Spleen (tissue), 11 donors: ENCODE results near the gene IFT43. TPM values are rescaled to one million over a fixed set of nuclear protein-coding genes. Genes with fewer than 3 reads are reported as not detected.

ENCODE experiments used
- DNase-seq: peaks from one replicate; pipeline ENCODE4 v3.0.0-alpha.2; 2020
- H3K27ac ChIP-seq, 8 donors: fragments of 200-600 bp; sonication (generic) in 7 of 8; 1 replicate in 4 of 8; 2 replicates in 4 of 8; pipeline versions ENCODE4 v1.5.0 to v1.8.0; 2016 to 2021; ENCODE audit warnings: inconsistent platforms in 4 of 8, mild to moderate bottlenecking in 4 of 8, moderate library complexity in 1 of 8
- H3K27me3 ChIP-seq, 7 donors: fragments of 200-600 bp; sonication (generic) in 6 of 7; replicated peaks in 1 of 7; 1 replicate in 4 of 7; 2 replicates in 3 of 7; pipeline versions ENCODE4 v1.5.0 to v1.8.0; 2016 to 2021; ENCODE audit warnings: inconsistent platforms in 3 of 7, mild to moderate bottlenecking in 1 of 7
- H3K36me3 ChIP-seq, 6 donors: fragments of 200-600 bp; sonication (generic) in 5 of 6; 1 replicate in 4 of 6; 2 replicates in 2 of 6; pipeline versions ENCODE4 v1.5.0 to v1.8.0; 2016 to 2021; ENCODE audit warnings: inconsistent platforms in 2 of 6
- H3K4me1 ChIP-seq, 6 donors: fragments of 200-600 bp; sonication (generic) in 5 of 6; 1 replicate in 3 of 6; 2 replicates in 3 of 6; pipeline versions ENCODE4 v1.5.0 to v1.8.0; 2016 to 2021; ENCODE audit warnings: inconsistent platforms in 3 of 6
- H3K4me3 ChIP-seq, 8 donors: fragments of 200-600 bp; sonication (generic) in 7 of 8; 1 replicate in 4 of 8; 2 replicates in 4 of 8; pipeline versions ENCODE4 v1.5.0 to v1.8.0; 2016 to 2021; ENCODE audit warnings: inconsistent platforms in 4 of 8, mild to moderate bottlenecking in 4 of 8, moderate library complexity in 2 of 8
- H3K9me3 ChIP-seq, 8 donors: fragments of 200-600 bp; sonication (generic) in 7 of 8; 1 replicate in 4 of 8; 2 replicates in 4 of 8; pipeline versions ENCODE4 v1.5.0 to v1.8.0; 2016 to 2021; ENCODE audit warnings: inconsistent platforms in 4 of 8
- CTCF ChIP-seq, 11 experiments: fragments of 200-600 bp in 7 of 11; fragments of 450-650 bp in 4 of 11; sonication (generic) in 4 of 11; IDR thresholded peaks in 8 of 11; conservative IDR thresholded peaks in 3 of 11; 1 replicate in 7 of 11; 2 replicates in 4 of 11; pipeline versions ENCODE4 v1.4.0 to v1.8.0; 2016 to 2021; ENCODE audit warnings: antibody characterized with exemption in 11 of 11, inconsistent platforms in 4 of 11, mild to moderate bottlenecking in 1 of 11
- POLR2A ChIP-seq, 3 donors: fragments of 450-650 bp; IDR thresholded peaks; one replicate each; pipeline ENCODE4 v1.5.1; 2017; ENCODE audit warnings: antibody characterized with exemption in 3 of 3, mild to moderate bottlenecking in 1 of 3
- POLR2AphosphoS5 ChIP-seq, 3 donors: sonication (generic); formaldehyde crosslinking; IDR thresholded peaks; one replicate each; pipeline ENCODE4 v1.5.1; 2017; ENCODE audit warnings: antibody characterized with exemption in 3 of 3
- whole genome bisulfite sequencing, 5 donors: extraction: QIAGEN DNeasy Blood & Tissue Kit in 3 of 5; methylation state at CpG; one replicate each; pipeline versions ENCODE4 v1.1.5 to v1.1.7; 2013 to 2018; 5-methylcytosine and 5-hydroxymethylcytosine counted together
- intact Hi-C: fragments of 100-400 bp; cut with DNase I; formaldehyde crosslinking; loops from one replicate; pipeline ENCODE4 v1.15.0; 2023; ENCODE audit warnings: low total_unique reads
- polyA plus RNA-seq, 3 donors: library from polyadenylated mRNA; stranded (reverse); fragments of 200-250 nt; gene quantifications; one replicate each; pipeline ENCODE4 v1.2.1, GENCODE V29; 2013
- total RNA-seq, 7 donors: library from RNA; depleted of rRNA in 3 of 7; stranded (reverse); fragments of >200 nt in 3 of 7; fragmentation: NEBNext Ultra II Directional in 4 of 7; extraction: Animal tissue kit (Norgen Biotek cat#: 25700) in 4 of 7; gene quantifications; one replicate each; pipeline versions ENCODE4 v1.1.0 to v1.2.1, GENCODE V29; 2016 to 2021
- donor health status: healthy with polysubstance abuse.
- donor health status: DM: no; HTN: no; CAD: no; lungs with moderate emphysema.
- donor health status: DM: no; HTN: no; CAD: no.
- donor health status: Bipolar disorder and iron deficiency.
- donor health status: healthy.
- donor health status: DM: no; HTN: no; CAD: no.
- donor health status: DM: yes; HTN: yes; CAD: no.

Gene IFT43
- total and polyA plus RNA-seq, 10 donors, result 19.8 to 39.9 (median 27.4) TPM

- H3K27ac ChIP-seq, result no peak overlapping the region
- TF ChIP-seq CTCF (IDR thresholded peaks at IDR 0.05 in 8 of 11, conservative IDR thresholded peaks at IDR 0.05 in 3 of 11) (no peak), POLR2A (IDR thresholded peaks at IDR 0.05) (no peak), POLR2AphosphoS5 (IDR thresholded peaks at IDR 0.05) (no peak)
- H3K9me3 ChIP-seq, result no peaks in the 10 kb centered on the region
- H3K36me3 ChIP-seq, result peaks cover 0 to 13% (median 0%) of the 10 kb centered on the region in 6 donors
- intact Hi-C loops, result no loop called here
- no peaks in the 10 kb centered on the region for H3K4me1 ChIP-seq
- DNase-seq, result no peak
- H3K27me3 ChIP-seq, result no peaks in the 10 kb centered on the region
- WGBS, 5 donors, result 83 to 94% (median 88%) methylated on average over 4 of the region's 4 CpGs
- no peak overlapping the region for H3K4me3 ChIP-seq
These were observed 40.8 kb upstream of the IFT43 start for GRCh38 chr14:75944607-75945241.

DNA sequence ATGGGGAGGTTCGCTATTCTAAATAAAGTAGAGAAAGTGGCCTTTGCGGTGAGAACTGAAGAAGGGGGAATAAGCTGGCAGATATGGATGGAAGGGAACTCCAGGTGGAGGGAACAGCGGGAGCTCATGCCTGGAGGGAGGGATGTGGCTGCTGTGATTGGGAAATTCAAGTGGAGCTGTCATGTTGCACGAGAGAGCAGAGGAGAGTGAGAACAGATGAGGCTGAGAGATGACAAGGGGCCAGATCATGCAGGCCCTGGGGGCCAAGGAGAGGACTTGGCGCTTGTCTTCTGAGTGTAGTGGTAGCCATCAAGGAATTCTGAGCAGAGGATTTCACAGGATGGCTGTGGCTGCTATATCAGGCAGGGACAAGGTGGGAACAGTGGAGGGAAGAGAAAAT, 38.8 kb upstream of the IFT43 start:
- intact Hi-C loops, result no loop called here
- no peaks in the 10 kb centered on the region for H3K4me1 ChIP-seq
- no peak for TF ChIP-seq POLR2A (IDR thresholded peaks at IDR 0.05)
- DNase-seq, result no peak
- WGBS, 5 donors, result 94 to 96% (median 94%) methylated on average over 5 of the region's 5 CpGs
- H3K36me3 ChIP-seq, result peaks cover 0 to 13% (median 0%) of the 10 kb centered on the region in 6 donors
- H3K9me3 ChIP-seq, result no peaks in the 10 kb centered on the region
- H3K27me3 ChIP-seq, result no peaks in the 10 kb centered on the region
- no peak overlapping the region for H3K4me3 ChIP-seq
- H3K27ac ChIP-seq, result no peak overlapping the region

- Histone ChIP-seq H3K4me3 (no peak overlapping the region), H3K27me3 (no peaks in the 10 kb centered on the region), H3K36me3 (peaks cover 0 to 15% (median 0%) of the 10 kb centered on the region in 6 donors), H3K9me3 (peaks cover 0 to 4% (median 0%) of the 10 kb centered on the region in 8 donors), H3K4me1 (no peaks in the 10 kb centered on the region), H3K27ac (no peak overlapping the region)
- WGBS, 5 donors, result 95 to 98% (median 97%) methylated on average over 3 of the region's 3 CpGs
- intact Hi-C loops, result no loop called here
- TF ChIP-seq POLR2AphosphoS5 (IDR thresholded peaks at IDR 0.05) (no peak), POLR2A (IDR thresholded peaks at IDR 0.05) (no peak), CTCF (IDR thresholded peaks at IDR 0.05 in 8 of 11, conservative IDR thresholded peaks at IDR 0.05 in 3 of 11) (no peak)
- no peak for DNase-seq
These were observed 33.1 kb upstream of the IFT43 start for GRCh38 chr14:75952489-75952888.

DNA sequence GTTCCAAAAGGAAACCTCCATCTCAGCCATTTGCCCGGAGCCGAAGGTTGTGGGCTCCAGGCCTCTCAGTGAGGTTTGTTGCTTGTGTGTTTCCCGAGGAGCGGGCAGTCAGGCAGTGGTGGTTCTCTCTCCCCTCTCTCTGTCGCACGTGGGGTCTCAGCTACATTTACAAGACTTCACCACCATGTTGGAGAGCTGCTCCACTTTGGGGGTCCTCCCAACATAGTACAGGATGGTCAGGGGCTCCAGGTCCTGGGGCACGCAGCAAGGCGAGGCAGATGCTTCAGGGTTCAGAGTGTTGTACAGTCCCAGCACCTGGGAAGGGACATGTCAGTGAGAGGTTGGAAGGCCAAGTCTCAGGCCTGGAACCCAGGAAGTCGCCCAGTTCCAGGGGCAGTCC, 26.5 kb upstream of the IFT43 start:
- WGBS, 5 donors, result 95 to 98% (median 95%) methylated on average over 8 to 9 of the region's 9 CpGs
- DNase-seq, result peak; percentile 66
- intact Hi-C loops, result no loop called here
- no peaks in the 10 kb centered on the region for H3K27me3 ChIP-seq
- H3K4me3 ChIP-seq, result no peak overlapping the region
- H3K4me1 ChIP-seq, result peaks cover 0 to 19% (median 3%) of the 10 kb centered on the region in 6 donors
- H3K9me3 ChIP-seq, result no peaks in the 10 kb centered on the region
- TF ChIP-seq POLR2AphosphoS5 (IDR thresholded peaks at IDR 0.05), result no peak
- no peak for TF ChIP-seq POLR2A (IDR thresholded peaks at IDR 0.05)
- no peak for TF ChIP-seq CTCF (IDR thresholded peaks at IDR 0.05 in 8 of 11, conservative IDR thresholded peaks at IDR 0.05 in 3 of 11)
- H3K27ac ChIP-seq, result peak overlapping the region in 2 of 8 donors; percentile 59 to 80
- H3K36me3 ChIP-seq, result peaks cover 0 to 32% (median 7%) of the 10 kb centered on the region in 6 donors
